Tibial artery (tissue), 4 donors: ENCODE data around the gene FERMT2.
A peak's percentile ranks its signal among the peaks of the same experiment; 100 is the strongest.

ENCODE experiments used
- DNase-seq, 2 donors: peaks; one replicate each; pipeline ENCODE4 v3.0.0-alpha.2; 2019
- H3K27ac ChIP-seq, 2 donors: fragments of 200-600 bp; sonication (generic) in 1 of 2; 1 replicate in 1 of 2; 2 replicates in 1 of 2; pipeline ENCODE4 v1.5.1; 2018 to 2019; ENCODE audit warnings: mild to moderate bottlenecking in 1 of 2
- H3K27me3 ChIP-seq, 2 donors: fragments of 200-600 bp; sonication (generic) in 1 of 2; one replicate each; pipeline versions ENCODE4 v1.5.1 to v1.6.0; 2016 to 2019
- H3K36me3 ChIP-seq, 3 donors: fragments of 200-600 bp; sonication (generic) in 2 of 3; one replicate each; pipeline ENCODE4 v1.5.1; 2016 to 2019; ENCODE audit warnings: mild to moderate bottlenecking in 2 of 3
- H3K4me1 ChIP-seq, 4 donors: fragments of 200-600 bp; sonication (generic) in 2 of 4; 1 replicate in 3 of 4; 2 replicates in 1 of 4; pipeline ENCODE4 v1.5.1; 2016 to 2019
- H3K4me3 ChIP-seq, 2 donors: fragments of 200-600 bp; sonication (generic) in 1 of 2; 1 replicate in 1 of 2; 2 replicates in 1 of 2; pipeline ENCODE4 v1.5.1; 2018 to 2019; ENCODE audit warnings: mild to moderate bottlenecking in 2 of 2
- H3K9me3 ChIP-seq, 3 donors: fragments of 200-600 bp; sonication (generic) in 1 of 3; one replicate each; pipeline ENCODE4 v1.5.1; 2016 to 2019
- CTCF ChIP-seq, 2 experiments: fragments of 200-600 bp in 1 of 2; fragments of 450-650 bp in 1 of 2; IDR thresholded peaks; one replicate each; pipeline ENCODE4 v1.5.1; 2017 to 2019; ENCODE audit warnings: antibody characterized with exemption in 2 of 2, mild to moderate bottlenecking in 1 of 2, moderate library complexity in 1 of 2
- intact Hi-C: fragments of 100-400 bp; cut with DNase I; formaldehyde crosslinking; loops from one replicate; pipeline ENCODE4 v1.15.0; 2023; ENCODE audit warnings: low total_unique reads

FERMT2 gene

GRCh38 chr14:52888159-52888558, 62.7 kb downstream of the FERMT2 start:
- H3K36me3 ChIP-seq, result peaks cover 27 to 40% (median 34%) of the 10 kb centered on the region in 3 donors
- no peaks in the 10 kb centered on the region for H3K9me3 ChIP-seq
- H3K27me3 ChIP-seq, result no peaks in the 10 kb centered on the region
- intact Hi-C loops, result loop anchor here (10.0 kb wide), 1 partner anchor 57 kb away; no protein-coding TSS in a partner anchor
- peaks cover 0 to 49% (median 15%) of the 10 kb centered on the region in 4 donors for H3K4me1 ChIP-seq
- no peak overlapping the region for H3K27ac ChIP-seq
- no peak overlapping the region for H3K4me3 ChIP-seq
- TF ChIP-seq CTCF (IDR thresholded peaks at IDR 0.05), result no peak
- no peak for DNase-seq

DNA sequence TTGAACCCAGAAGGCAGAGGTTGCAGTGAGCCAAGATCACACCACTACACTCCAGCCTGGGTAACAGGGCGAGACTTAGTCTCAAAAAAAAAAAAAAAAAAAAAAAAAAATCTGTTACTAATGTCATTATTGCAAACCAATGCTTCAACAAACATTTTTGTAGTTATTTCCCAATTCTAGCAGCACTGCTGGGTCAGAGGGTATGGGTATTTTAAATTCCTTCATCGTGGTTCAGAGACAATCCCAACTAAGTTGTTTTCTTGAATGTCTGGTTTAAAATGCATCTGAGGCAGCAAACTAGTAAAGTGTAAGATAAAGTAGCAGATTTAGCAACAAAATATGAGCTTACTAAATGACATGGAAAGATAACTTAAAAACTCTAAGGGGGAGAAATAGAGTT, 65.6 kb downstream of the FERMT2 start:
- H3K9me3 ChIP-seq, result no peaks in the 10 kb centered on the region
- peak overlapping the region; percentile 4 to 32 for H3K27ac ChIP-seq
- no peak for TF ChIP-seq CTCF (IDR thresholded peaks at IDR 0.05)
- H3K4me3 ChIP-seq, result no peak overlapping the region
- intact Hi-C loops, result loop anchor here (10.0 kb wide), 1 partner anchor 60 kb away; no protein-coding TSS in a partner anchor
- DNase-seq, result no peak
- H3K27me3 ChIP-seq, result no peaks in the 10 kb centered on the region
- peaks cover 0 to 68% (median 24%) of the 10 kb centered on the region in 4 donors for H3K4me1 ChIP-seq
- H3K36me3 ChIP-seq, result peaks cover 5 to 19% (median 7%) of the 10 kb centered on the region in 3 donors

GRCh38 chr14:52883658-52884057, 67.2 kb downstream of the FERMT2 start:
- Histone ChIP-seq H3K4me1 (peaks cover 0 to 76% (median 33%) of the 10 kb centered on the region in 4 donors), H3K4me3 (no peak overlapping the region), H3K36me3 (peaks cover 0 to 7% (median 0%) of the 10 kb centered on the region in 3 donors), H3K9me3 (no peaks in the 10 kb centered on the region), H3K27me3 (no peaks in the 10 kb centered on the region), H3K27ac (no peak overlapping the region)
- no peak for DNase-seq
- TF ChIP-seq CTCF (IDR thresholded peaks at IDR 0.05), result no peak
- intact Hi-C loops, result loop anchor here (10.0 kb wide), 1 partner anchor 61 kb away; no protein-coding TSS in a partner anchor

GRCh38 chr14:52882824-52883223, 68.0 kb downstream of the FERMT2 start:
- Histone ChIP-seq H3K27ac (peak overlapping the region in 1 of 2 donors; percentile 6), H3K4me1 (peaks cover 0 to 82% (median 34%) of the 10 kb centered on the region in 4 donors), H3K9me3 (no peaks in the 10 kb centered on the region), H3K27me3 (no peaks in the 10 kb centered on the region), H3K36me3 (peaks cover 0 to 7% (median 0%) of the 10 kb centered on the region in 3 donors), H3K4me3 (no peak overlapping the region)
- no peak for TF ChIP-seq CTCF (IDR thresholded peaks at IDR 0.05)
- intact Hi-C loops, result loop anchor here (10.0 kb wide), 1 partner anchor 62 kb away; no protein-coding TSS in a partner anchor
- no peak for DNase-seq

- Histone ChIP-seq H3K36me3 (peaks cover 4 to 17% (median 6%) of the 10 kb centered on the region in 3 donors), H3K4me1 (peaks cover 0 to 97% (median 43%) of the 10 kb centered on the region in 4 donors), H3K27ac (peak overlapping the region; percentile 62 to 70), H3K9me3 (no peaks in the 10 kb centered on the region), H3K4me3 (no peak overlapping the region), H3K27me3 (no peaks in the 10 kb centered on the region)
- TF ChIP-seq CTCF (IDR thresholded peaks at IDR 0.05), result no peak
- intact Hi-C loops, result loop anchor here (10.0 kb wide), 1 partner anchor 65 kb away; no protein-coding TSS in a partner anchor
- no peak for DNase-seq
Observed at GRCh38 chr14:52879958-52880357, 70.9 kb downstream of the FERMT2 start.
